ENCODE results near the gene GSTT2B.
"Not testable (repeated sequence)": the region's sequence is repeated elsewhere in the genome, so short reads cannot be mapped to it uniquely, and the experiment has no call there.

Gene GSTT2B

DNA sequence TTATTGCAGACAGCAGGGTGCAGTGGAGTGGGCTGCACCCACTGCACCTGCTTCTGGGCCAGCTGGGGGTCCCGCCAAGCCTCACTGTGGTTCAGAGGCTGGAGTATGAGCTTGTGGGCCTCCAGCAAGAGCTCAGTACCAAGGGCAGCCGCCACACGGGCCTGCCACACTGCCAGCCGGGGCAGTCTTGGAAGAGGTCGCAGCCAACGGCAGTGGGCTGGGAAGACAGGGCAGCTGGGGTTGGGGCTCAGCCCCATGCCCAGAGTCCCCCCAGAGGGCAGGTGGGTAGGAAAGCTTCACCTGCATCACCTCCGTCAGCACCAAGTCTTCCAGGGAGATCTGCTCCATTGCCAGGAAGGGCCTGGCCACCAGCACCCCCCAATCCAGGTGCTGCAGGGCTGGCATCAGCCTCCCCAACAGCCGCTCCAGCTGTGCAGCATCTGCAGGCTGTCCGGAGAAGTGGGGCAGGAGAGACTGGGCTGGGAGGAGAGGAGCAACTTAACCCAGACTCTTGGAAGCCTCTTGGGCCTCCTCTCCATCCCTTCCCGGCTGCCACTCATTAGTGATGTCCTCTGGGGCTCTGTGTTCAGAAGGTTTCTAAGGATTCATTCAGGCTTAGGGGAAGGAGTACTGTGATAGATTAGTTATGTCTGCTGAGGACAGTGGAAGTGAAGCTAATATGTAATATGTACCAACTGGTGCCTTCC lies 45.4 kb upstream of the GSTT2B start:
- H3K27ac ChIP-seq = no peak overlapping the region

DNA sequence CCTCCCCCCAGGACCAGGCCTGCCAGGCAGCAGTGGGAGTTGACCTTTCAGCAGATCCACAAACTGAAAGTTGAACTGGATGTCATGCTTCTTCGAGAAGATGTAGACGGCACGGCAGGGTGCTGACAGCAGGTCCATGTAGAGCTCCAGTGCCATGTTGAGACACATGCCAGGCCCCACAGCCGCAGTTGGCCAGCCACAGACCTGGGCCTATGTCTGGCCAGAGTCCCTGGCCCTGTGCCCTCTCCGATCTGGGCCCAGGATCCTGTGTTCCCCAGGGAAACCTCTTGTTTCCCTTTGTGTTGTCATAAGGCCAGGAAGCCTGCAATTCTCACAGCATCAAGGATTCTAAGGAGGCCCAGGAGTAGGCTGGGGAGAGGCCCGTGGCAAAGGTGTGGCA lies 44.2 kb upstream of the GSTT2B start, which contains the start of gene GSTT4:
Gene GSTT4, minus strand, starts transcription at position 253 of the 400 bp plus-strand sequence. Its CDS starts 97 bp downstream, at position 156.
- no peak within 1 kb of the TSS for H3K27ac ChIP-seq
- TF ChIP-seq, protein P1, sequence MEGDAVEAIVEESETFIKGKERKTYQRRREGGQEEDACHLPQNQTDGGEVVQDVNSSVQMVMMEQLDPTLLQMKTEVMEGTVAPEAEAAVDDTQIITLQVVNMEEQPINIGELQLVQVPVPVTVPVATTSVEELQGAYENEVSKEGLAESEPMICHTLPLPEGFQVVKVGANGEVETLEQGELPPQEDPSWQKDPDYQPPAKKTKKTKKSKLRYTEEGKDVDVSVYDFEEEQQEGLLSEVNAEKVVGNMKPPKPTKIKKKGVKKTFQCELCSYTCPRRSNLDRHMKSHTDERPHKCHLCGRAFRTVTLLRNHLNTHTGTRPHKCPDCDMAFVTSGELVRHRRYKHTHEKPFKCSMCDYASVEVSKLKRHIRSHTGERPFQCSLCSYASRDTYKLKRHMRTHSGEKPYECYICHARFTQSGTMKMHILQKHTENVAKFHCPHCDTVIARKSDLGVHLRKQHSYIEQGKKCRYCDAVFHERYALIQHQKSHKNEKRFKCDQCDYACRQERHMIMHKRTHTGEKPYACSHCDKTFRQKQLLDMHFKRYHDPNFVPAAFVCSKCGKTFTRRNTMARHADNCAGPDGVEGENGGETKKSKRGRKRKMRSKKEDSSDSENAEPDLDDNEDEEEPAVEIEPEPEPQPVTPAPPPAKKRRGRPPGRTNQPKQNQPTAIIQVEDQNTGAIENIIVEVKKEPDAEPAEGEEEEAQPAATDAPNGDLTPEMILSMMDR (IDR thresholded peaks at IDR 0.05) = no peak
- TF ChIP-seq ZFX (IDR thresholded peaks at IDR 0.05; ENCODE audit: borderline replicate concordance) = no peak

More for the DNA sequence above, 45.4 kb upstream of the GSTT2B start:
- TF ChIP-seq, protein P1 (IDR thresholded peaks at IDR 0.05) = no peak
- no peak for TF ChIP-seq ZFX (IDR thresholded peaks at IDR 0.05; ENCODE audit: borderline replicate concordance)

GRCh38 chr22:24003887-24004286 lies 42.9 kb upstream of the GSTT2B start:
- H3K27ac ChIP-seq = no peak overlapping the region
- TF ChIP-seq ZFX (IDR thresholded peaks at IDR 0.05; ENCODE audit: borderline replicate concordance) = no peak
- TF ChIP-seq, protein P1 (IDR thresholded peaks at IDR 0.05) = no peak

- H3K27ac ChIP-seq = no peak overlapping the region
- TF ChIP-seq, protein P1 (IDR thresholded peaks at IDR 0.05) = no peak
- no peak for TF ChIP-seq ZFX (IDR thresholded peaks at IDR 0.05; ENCODE audit: borderline replicate concordance)
These were observed 41.9 kb upstream of the GSTT2B start for GRCh38 chr22:24002851-24003250.

DNA sequence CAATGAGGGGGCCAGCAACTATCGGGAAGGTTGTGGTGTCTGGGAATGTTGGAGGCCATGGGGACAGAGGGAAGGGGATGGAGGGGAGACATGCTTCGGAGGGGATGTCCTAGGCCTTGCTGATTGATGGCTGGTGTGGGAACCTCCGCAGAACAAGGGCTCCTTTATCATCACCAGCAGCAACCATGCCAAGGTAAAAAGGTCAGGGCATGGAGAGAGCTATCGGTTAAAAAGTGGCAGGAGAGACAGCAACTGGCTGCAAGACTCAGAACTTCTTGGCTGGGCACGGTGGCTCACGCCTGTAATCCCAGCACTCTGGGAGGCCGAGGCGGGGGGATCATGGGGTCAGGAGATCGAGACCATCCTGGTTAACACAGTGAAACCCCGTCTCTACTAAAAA lies 41.3 kb upstream of the GSTT2B start:
- TF ChIP-seq, protein P1 (IDR thresholded peaks at IDR 0.05) = no peak
- TF ChIP-seq ZFX (IDR thresholded peaks at IDR 0.05; ENCODE audit: borderline replicate concordance) = no peak
- H3K27ac ChIP-seq = no peak overlapping the region

GRCh38 chr22:24001314-24001713 lies 40.3 kb upstream of the GSTT2B start:
- TF ChIP-seq, protein P1 (IDR thresholded peaks at IDR 0.05) = no peak
- no peak for TF ChIP-seq ZFX (IDR thresholded peaks at IDR 0.05; ENCODE audit: borderline replicate concordance)
- H3K27ac ChIP-seq = no peak overlapping the region

- H3K27ac ChIP-seq = not testable (repeated sequence)
These were observed 38.8 kb upstream of the GSTT2B start for GRCh38 chr22:23999779-24000178.

DNA sequence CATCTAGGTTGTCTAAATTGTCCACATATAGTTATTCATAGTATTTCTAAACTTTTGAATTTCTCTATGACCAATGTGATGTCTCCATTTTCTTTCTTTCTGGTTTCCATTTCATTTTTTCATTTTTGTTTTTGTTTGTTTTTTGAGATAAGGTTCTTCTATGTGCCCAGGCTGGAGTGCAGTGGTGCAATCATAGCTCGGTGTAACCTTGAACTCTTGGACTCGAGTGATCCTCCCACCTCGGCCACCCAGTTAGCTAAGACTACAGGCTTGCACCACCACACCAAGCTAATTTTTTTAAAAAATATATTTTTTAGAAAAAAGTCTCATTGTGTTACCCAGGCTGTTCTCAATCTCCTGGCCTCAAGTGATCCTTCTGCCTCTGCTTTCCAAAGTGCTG lies 36.1 kb upstream of the GSTT2B start:
- H3K27ac ChIP-seq = no peak overlapping the region
- TF ChIP-seq, protein P1 (IDR thresholded peaks at IDR 0.05) = no peak
- no peak for TF ChIP-seq ZFX (IDR thresholded peaks at IDR 0.05; ENCODE audit: borderline replicate concordance)

DNA sequence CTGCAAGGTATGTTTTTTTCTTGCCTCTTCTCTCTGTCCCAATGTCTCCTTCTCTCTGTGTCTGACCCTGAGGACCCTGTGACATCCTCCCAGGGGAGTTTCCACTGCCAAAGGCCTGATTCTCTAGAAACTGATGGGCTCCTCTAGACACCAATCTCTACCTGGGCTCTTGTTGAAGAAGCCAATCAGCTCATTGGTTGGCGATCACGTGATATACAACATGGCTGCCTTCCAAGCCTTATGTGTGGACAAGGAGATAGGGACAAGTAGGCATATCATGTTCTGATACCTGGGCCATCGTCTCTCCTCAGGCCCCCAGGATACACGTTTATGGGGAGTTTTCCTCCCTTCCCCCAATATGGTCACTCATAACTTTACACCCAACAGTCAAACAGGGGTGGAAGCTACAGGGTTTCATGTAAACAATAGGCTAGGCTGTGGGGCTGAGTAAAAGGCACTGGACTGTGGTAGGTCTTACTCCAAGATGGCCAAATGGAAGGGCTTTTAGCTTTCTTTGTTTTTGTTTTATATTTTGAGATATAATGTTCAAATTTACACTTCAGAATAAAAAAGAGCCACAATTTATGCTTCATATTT lies 32.7 kb upstream of the GSTT2B start:
- H3K27ac ChIP-seq = not testable (repeated sequence)

DNA sequence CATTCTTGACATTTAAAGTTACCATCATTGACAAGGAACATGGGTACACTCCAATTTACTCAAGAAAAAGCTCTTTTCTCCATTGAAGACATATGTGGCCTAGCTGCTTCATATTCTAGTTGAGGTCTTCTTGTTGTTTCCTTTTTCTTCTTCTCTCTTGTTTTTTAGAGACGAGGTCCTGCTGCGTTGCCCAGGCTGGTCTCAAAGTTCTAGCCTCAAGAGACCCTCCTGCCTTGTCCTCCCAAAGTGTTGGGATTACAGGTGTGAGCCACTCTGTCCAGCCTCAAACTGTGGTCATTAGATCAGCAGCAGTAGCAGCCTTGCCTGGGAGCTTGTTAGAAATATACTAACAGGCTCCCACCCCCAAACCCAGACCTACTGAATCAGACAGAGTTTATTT lies 32.1 kb upstream of the GSTT2B start:
- not testable (repeated sequence) for H3K27ac ChIP-seq

DNA sequence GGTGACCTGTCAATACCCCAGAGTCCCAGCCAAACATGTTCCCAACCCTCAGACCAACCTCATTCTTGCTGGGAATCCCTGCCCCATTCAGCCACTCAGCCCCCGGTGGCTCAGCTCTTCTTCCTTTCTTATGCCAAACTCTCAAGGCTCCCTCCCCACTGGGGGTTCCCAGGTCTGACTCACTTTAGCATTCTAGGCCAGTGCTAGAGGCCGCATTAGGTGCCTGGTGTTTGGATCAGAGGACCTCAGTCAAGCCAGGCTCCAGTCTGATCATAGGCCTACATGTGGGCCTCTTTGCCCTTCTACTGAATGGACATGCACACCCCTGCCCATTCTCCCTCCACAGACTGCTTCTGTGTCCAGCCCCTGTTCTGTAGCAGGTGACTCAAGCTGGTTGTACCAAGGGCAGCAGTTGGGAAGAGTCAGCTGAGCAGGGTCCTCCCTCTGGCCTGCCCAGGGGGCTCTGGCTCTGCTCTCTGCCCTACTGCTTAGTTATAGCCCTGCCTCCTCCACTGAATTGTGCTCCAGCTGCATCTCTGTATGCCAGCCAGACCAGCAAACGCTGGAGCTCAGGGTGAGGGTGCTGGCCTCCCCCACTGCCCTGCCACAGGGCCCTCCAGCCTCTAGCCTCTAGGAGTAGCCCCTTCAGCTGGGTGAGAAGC lies 28.7 kb upstream of the GSTT2B start:
- not testable (repeated sequence) for H3K27ac ChIP-seq
